Fibroblast of gingiva (primary cell): ENCODE measurements around the gene TSHZ1.
A peak's percentile ranks its signal among the peaks of the same experiment; 100 is the strongest.

Experiments
- DNase-seq: peaks from one replicate; pipeline ENCODE4 v3.0.0-alpha.2; 2011; ENCODE audit warnings: low read depth

Gene TSHZ1

GRCh38 chr18:75222407-75222806, 11.8 kb downstream of the TSHZ1 start:
- no peak for DNase-seq

- no peak for DNase-seq
These were observed 13.2 kb downstream of the TSHZ1 start for GRCh38 chr18:75223687-75224347.

- DNase-seq = no peak
These were observed 15.8 kb downstream of the TSHZ1 start for GRCh38 chr18:75226286-75226955.

- no peak for DNase-seq
These were observed 16.3 kb downstream of the TSHZ1 start for GRCh38 chr18:75226956-75227316.

- DNase-seq = no peak
These were observed 17.1 kb downstream of the TSHZ1 start for GRCh38 chr18:75227535-75228296.

- no peak for DNase-seq
These were observed 18.4 kb downstream of the TSHZ1 start for GRCh38 chr18:75228967-75229366.

GRCh38 chr18:75229437-75229836, 18.8 kb downstream of the TSHZ1 start:
- DNase-seq = no peak

GRCh38 chr18:75230163-75231052, 19.8 kb downstream of the TSHZ1 start:
- no peak for DNase-seq

GRCh38 chr18:75231053-75231406, 20.4 kb downstream of the TSHZ1 start:
- no peak for DNase-seq

- no peak for DNase-seq
These were observed 24.3 kb downstream of the TSHZ1 start for GRCh38 chr18:75234901-75235300.

- no peak for DNase-seq
These were observed 25.3 kb downstream of the TSHZ1 start for GRCh38 chr18:75235896-75236295.

GRCh38 chr18:75238100-75238499, 27.5 kb downstream of the TSHZ1 start:
- DNase-seq = no peak

GRCh38 chr18:75238786-75239185, 28.2 kb downstream of the TSHZ1 start:
- no peak for DNase-seq

- DNase-seq = no peak
These were observed 29.8 kb downstream of the TSHZ1 start for GRCh38 chr18:75240433-75240832.

GRCh38 chr18:75241705-75242104, 31.1 kb downstream of the TSHZ1 start:
- DNase-seq = no peak

GRCh38 chr18:75244351-75245313, 34.0 kb downstream of the TSHZ1 start:
- DNase-seq = no peak

- DNase-seq = peak; percentile 84
These were observed 36.4 kb downstream of the TSHZ1 start for GRCh38 chr18:75246721-75247610.

GRCh38 chr18:75247611-75248421, 37.2 kb downstream of the TSHZ1 start:
- DNase-seq = peak; percentile 51
